ENCODE results near the gene LRRC61.

DNA sequence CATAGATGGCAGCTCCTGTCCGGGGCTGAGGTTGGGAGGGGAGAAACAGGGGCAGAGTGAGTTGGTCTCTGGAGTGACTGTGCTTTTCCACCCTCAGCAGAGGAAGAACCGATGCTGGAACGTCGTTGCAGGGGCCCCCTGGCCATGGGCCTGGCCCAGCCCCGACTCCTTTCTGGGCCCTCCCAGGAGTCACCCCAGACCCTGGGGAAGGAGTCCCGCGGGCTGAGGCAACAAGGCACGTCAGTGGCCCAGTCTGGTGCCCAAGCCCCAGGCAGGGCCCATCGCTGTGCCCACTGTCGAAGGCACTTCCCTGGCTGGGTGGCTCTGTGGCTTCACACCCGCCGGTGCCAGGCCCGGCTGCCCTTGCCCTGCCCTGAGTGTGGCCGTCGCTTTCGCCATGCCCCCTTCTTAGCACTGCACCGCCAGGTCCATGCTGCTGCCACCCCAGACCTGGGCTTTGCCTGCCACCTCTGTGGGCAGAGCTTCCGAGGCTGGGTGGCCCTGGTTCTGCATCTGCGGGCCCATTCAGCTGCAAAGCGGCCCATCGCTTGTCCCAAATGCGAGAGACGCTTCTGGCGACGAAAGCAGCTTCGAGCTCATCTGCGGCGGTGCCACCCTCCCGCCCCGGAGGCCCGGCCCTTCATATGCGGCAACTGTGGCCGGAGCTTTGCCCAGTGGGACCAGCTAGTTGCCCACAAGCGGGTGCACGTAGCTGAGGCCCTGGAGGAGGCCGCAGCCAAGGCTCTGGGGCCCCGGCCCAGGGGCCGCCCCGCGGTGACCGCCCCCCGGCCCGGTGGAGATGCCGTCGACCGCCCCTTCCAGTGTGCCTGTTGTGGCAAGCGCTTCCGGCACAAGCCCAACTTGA lies 48.2 kb downstream of the LRRC61 start:
- TF ChIP-seq TAF1 (IDR thresholded peaks at IDR 0.05; ENCODE audit: borderline replicate concordance, insufficient read depth, low read length) = no peak
- 0 out of 2 replicates have a peak, but pooled peaks have one; percentile 18 for TF ChIP-seq POLR2AphosphoS5 (IDR thresholded peaks at IDR 0.05; ENCODE audit: low read depth, low read length)
- TF ChIP-seq, protein P1, sequence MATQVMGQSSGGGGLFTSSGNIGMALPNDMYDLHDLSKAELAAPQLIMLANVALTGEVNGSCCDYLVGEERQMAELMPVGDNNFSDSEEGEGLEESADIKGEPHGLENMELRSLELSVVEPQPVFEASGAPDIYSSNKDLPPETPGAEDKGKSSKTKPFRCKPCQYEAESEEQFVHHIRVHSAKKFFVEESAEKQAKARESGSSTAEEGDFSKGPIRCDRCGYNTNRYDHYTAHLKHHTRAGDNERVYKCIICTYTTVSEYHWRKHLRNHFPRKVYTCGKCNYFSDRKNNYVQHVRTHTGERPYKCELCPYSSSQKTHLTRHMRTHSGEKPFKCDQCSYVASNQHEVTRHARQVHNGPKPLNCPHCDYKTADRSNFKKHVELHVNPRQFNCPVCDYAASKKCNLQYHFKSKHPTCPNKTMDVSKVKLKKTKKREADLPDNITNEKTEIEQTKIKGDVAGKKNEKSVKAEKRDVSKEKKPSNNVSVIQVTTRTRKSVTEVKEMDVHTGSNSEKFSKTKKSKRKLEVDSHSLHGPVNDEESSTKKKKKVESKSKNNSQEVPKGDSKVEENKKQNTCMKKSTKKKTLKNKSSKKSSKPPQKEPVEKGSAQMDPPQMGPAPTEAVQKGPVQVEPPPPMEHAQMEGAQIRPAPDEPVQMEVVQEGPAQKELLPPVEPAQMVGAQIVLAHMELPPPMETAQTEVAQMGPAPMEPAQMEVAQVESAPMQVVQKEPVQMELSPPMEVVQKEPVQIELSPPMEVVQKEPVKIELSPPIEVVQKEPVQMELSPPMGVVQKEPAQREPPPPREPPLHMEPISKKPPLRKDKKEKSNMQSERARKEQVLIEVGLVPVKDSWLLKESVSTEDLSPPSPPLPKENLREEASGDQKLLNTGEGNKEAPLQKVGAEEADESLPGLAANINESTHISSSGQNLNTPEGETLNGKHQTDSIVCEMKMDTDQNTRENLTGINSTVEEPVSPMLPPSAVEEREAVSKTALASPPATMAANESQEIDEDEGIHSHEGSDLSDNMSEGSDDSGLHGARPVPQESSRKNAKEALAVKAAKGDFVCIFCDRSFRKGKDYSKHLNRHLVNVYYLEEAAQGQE (IDR thresholded peaks at IDR 0.05; ENCODE audit: insufficient read depth in 1 of 2, low read depth in 2 of 2, low read length in 2 of 2) = no peak
- TF ChIP-seq SIN3A (IDR thresholded peaks at IDR 0.05; ENCODE audit: borderline replicate concordance, insufficient read depth, low read length) = no peak

All from PFSK-1 (cell line).